ENCODE data around the gene RBBP5. TPM values are rescaled to one million over a fixed set of nuclear protein-coding genes. Genes with fewer than 3 reads are reported as not detected.

RBBP5 gene
- total and polyA plus RNA-seq, 2 of the 4 experiments (the other 2 are of a cell fraction), result 7.3 to 37.5 TPM

DNA sequence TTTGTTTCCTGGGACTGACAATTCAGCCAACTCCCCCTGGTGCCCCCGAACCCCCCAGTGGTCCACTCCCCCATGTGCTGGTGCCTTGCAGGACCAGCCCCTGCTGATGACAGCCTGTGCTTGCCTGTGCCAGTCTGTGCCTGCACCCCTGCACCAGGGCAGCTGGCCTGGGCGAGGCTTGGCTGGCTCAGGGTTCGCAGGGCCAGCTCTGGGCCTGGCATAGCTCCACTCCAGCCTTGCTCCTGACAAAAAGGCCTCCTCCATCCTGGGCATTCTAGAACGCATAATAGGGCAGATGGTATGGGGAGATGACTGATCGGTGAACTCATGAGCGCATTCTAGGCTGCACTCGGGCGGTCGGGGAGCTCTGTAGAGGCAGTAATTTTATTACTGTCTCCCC lies 73.4 kb downstream of the RBBP5 start:
- no peak overlapping the region for H2BK20ac ChIP-seq (ENCODE audit: low read depth, low read length)

More for the DNA sequence above, 73.4 kb downstream of the RBBP5 start:
- Histone ChIP-seq H3K23ac (ENCODE audit: low read depth, low read length) (no peak overlapping the region), H4K20me1 (ENCODE audit: insufficient read depth, low read length) (no peaks in the 10 kb centered on the region), H3K18ac (ENCODE audit: low read depth, low read length) (no peak overlapping the region), H3K4me3 (ENCODE audit: insufficient read depth, low read depth, low read length) (no peak overlapping the region), H3K4me2 (ENCODE audit: low read depth, low read length) (no peak overlapping the region), H2AFZ (replicated peaks; ENCODE audit: low read length, poor library complexity) (no peak overlapping the region), H3K36me3 (ENCODE audit: control insufficient read depth, insufficient read depth, low read length) (no peaks in the 10 kb centered on the region), H3K56ac (ENCODE audit: extremely low read depth, insufficient read depth, low read length) (no peak overlapping the region), H3K27me3 (ENCODE audit: control insufficient read depth, insufficient read depth, low read length) (peaks cover 76% of the 10 kb centered on the region), H4K5ac (ENCODE audit: low read depth, low read length) (no peak overlapping the region), H3K9ac (ENCODE audit: low read depth, low read length) (no peak overlapping the region), H2BK5ac (ENCODE audit: low read depth, low read length, poor library complexity, severe bottlenecking) (no peak overlapping the region), H3K27ac (ENCODE audit: insufficient read depth, low read length) (no peak overlapping the region), H3K79me1 (ENCODE audit: low read depth in 1 of 2, low read length in 2 of 2) (no peaks in the 10 kb centered on the region), H3K4ac (ENCODE audit: low read depth, low read length) (no peak overlapping the region), H3K14ac (replicated peaks; ENCODE audit: low read depth, low read length) (no peak overlapping the region), H2BK15ac (ENCODE audit: low read depth, low read length) (no peak overlapping the region), H2BK120ac (ENCODE audit: low read depth, low read length) (no peak overlapping the region), H2AK5ac (ENCODE audit: low read depth, low read length) (no peak overlapping the region), H4K91ac (ENCODE audit: insufficient read depth, low read depth, low read length) (no peak overlapping the region), H3K9me3 (ENCODE audit: control insufficient read depth, insufficient read depth, low read length) (no peaks in the 10 kb centered on the region), H2AK9ac (replicated peaks; ENCODE audit: low read depth, low read length, poor library complexity) (no peak overlapping the region), H3K9me1 (ENCODE audit: insufficient read depth, low read length) (no peaks in the 10 kb centered on the region), H3K4me1 (ENCODE audit: control insufficient read depth, insufficient read depth, low read length) (no peaks in the 10 kb centered on the region), H4K8ac (ENCODE audit: low read depth in 2 of 2, low read length in 2 of 2) (no peak overlapping the region)
- WGBS, 2 experiments (ENCODE audit: extremely low coverage in 2 of 2, insufficient read length in 1 of 2), result no CpG with 5 or more reads among the region's 9 CpGs
- no peak for TF ChIP-seq RFX5 (IDR thresholded peaks at IDR 0.05; ENCODE audit: low read depth, low read length)
- TF ChIP-seq RCOR1 (IDR thresholded peaks at IDR 0.05; ENCODE audit: insufficient replicate concordance, low read length), result no peak
- no peak for TF ChIP-seq MAFK (IDR thresholded peaks at IDR 0.05; ENCODE audit: low read depth, low read length)
- TF ChIP-seq SMC3 (IDR thresholded peaks at IDR 0.05; ENCODE audit: low read depth, low read length), result no peak
- no peak for TF ChIP-seq CHD1 (IDR thresholded peaks at IDR 0.05; ENCODE audit: low read depth, low read length)
- TF ChIP-seq CEBPB (IDR thresholded peaks at IDR 0.05; ENCODE audit: low read depth, low read length), result no peak
- no peak for TF ChIP-seq MXI1 (IDR thresholded peaks at IDR 0.05; ENCODE audit: borderline replicate concordance, low read depth, low read length)
- TF ChIP-seq, protein P1, sequence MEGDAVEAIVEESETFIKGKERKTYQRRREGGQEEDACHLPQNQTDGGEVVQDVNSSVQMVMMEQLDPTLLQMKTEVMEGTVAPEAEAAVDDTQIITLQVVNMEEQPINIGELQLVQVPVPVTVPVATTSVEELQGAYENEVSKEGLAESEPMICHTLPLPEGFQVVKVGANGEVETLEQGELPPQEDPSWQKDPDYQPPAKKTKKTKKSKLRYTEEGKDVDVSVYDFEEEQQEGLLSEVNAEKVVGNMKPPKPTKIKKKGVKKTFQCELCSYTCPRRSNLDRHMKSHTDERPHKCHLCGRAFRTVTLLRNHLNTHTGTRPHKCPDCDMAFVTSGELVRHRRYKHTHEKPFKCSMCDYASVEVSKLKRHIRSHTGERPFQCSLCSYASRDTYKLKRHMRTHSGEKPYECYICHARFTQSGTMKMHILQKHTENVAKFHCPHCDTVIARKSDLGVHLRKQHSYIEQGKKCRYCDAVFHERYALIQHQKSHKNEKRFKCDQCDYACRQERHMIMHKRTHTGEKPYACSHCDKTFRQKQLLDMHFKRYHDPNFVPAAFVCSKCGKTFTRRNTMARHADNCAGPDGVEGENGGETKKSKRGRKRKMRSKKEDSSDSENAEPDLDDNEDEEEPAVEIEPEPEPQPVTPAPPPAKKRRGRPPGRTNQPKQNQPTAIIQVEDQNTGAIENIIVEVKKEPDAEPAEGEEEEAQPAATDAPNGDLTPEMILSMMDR (conservative IDR thresholded peaks at IDR 0.05; ENCODE audit: low read depth, low read length), result no peak
- TF ChIP-seq, protein P2, sequence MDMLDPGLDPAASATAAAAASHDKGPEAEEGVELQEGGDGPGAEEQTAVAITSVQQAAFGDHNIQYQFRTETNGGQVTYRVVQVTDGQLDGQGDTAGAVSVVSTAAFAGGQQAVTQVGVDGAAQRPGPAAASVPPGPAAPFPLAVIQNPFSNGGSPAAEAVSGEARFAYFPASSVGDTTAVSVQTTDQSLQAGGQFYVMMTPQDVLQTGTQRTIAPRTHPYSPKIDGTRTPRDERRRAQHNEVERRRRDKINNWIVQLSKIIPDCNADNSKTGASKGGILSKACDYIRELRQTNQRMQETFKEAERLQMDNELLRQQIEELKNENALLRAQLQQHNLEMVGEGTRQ (IDR thresholded peaks at IDR 0.05; ENCODE audit: low read depth, low read length), result no peak
- TF ChIP-seq FOS (IDR thresholded peaks at IDR 0.05; ENCODE audit: low read depth, low read length), result no peak
- no peak for TF ChIP-seq RAD21 (IDR thresholded peaks at IDR 0.05; ENCODE audit: low read length)
- no peak for TF ChIP-seq NFE2L2 (IDR thresholded peaks at IDR 0.05; ENCODE audit: low read depth, low read length)
- no peak for TF ChIP-seq MAZ (IDR thresholded peaks at IDR 0.05; ENCODE audit: borderline replicate concordance, low read depth, low read length)
- ATAC-seq (ENCODE audit: low read depth), result no peak
- CTCF ChIA-PET, result interaction anchor here (2.1 kb wide), 1 partner anchor 13 kb away, joined by 10 read pairs; no protein-coding TSS in a partner anchor
- dilution Hi-C loops (cut with HindIII; ENCODE audit: low sequenced_read_pairs, unreplicated experiment), result no loop called here
- intact Hi-C loops (cut with micrococcal nuclease), result no loop called here
- no TSS peak for BruUV-seq (replicated peaks)
- POLR2A ChIA-PET (ENCODE audit: unreplicated experiment), result no interaction called here
- in situ Hi-C loops (cut with MboI; ENCODE audit: low sequenced_read_pairs), result no loop called here
- no peak for DNase-seq

Data from IMR-90 (cell line).